K562 (cell line): ENCODE measurements around the gene PRUNE1.

Experiments used
- CTCF ChIP-seq, 3 experiments: IDR thresholded peaks in 2 of 3; conservative IDR thresholded peaks in 1 of 3; 2 replicates each; pipeline ENCODE4 v1.5.1; 2011 to 2012; ENCODE audit warnings: low read length in 3 of 3, mild to moderate bottlenecking in 3 of 3, control low read depth in 2 of 3, improper control_type of control experiment in 1 of 3, inconsistent platforms in 1 of 3, low read depth in 1 of 3, mixed read lengths in 1 of 3, moderate library complexity in 1 of 3; ENCODE audit not compliant: insufficient read depth in 2 of 3
- RFX1 ChIP-seq: fragments of 450-650 bp; IDR thresholded peaks from 2 replicates; pipeline ENCODE4 v1.6.1; 2016; ENCODE audit warnings: mild to moderate bottlenecking, moderate library complexity
- SIRT6 ChIP-seq: IDR thresholded peaks from one replicate; pipeline ENCODE4 v1.6.1; 2012; ENCODE audit warnings: low read depth, mild to moderate bottlenecking, control low read depth, inconsistent platforms, low read length, moderate library complexity

- TF ChIP-seq CTCF (IDR thresholded peaks at IDR 0.05 in 2 of 3, conservative IDR thresholded peaks at IDR 0.05 in 1 of 3; ENCODE audit: insufficient read depth in 2 of 3, low read depth in 1 of 3, low read length in 3 of 3) (no peak), RFX1 (no peak), SIRT6 (no peak)
These were observed 44.7 kb upstream of the PRUNE1 start for GRCh38 chr1:150963321-150964163.
